Measurements from ENCODE around the gene TTLL9.

Gene TTLL9

DNA sequence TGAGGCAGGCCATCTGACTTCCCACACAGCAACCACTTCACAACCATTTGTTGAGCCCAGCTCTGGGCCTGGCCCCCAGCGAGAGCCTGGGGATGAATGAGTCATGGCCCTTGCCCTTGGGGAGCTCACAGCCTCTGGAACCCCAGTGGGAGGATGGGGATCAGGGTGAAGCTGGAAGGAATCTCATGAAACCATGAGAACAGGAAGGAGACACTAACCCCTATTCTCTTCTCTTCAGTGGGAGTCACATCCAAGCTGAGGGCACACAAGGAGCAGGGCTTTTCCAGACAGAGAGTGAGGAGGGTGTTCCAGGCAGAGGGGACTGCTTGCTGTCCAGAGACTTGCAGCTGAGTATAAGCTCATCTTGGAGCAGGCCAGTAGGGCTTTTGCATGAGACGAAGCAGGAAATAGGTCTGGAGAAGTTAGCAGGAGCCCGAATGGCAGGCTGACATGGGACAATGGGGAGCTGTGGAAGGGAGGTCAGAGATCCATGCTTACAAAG, 32.5 kb upstream of the TTLL9 start:
- DNase-seq = no peak

DNA sequence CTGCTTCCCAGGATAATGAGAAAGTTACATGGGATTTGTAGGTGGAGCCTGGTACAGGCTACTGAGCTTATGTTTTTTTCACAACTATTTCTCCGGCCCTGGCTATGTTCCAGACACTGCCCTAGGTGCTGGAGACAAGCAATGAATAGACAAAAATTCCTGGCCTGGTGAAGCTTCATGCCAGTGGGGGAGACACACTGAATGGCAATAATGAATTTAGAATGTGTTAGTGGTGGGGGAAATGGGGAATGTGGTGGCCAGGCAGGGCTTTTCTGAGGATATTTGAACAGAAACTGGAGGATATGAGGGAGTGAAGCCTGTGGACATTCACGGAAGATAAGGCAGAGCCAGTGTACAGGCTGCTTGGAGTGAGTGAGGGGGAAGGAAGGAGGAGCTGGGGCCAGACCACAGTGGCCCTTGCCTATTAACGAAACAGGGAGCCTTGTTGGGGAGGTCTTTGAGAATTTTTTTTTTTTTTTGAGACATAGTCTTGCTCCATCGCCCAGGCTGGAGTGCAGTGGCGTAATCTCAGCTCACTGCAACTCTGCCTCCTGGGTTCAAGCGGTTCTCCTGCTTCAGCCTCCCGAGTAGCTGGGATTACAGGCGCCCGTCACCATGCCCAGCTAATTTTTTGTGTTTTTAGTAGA, 31.7 kb upstream of the TTLL9 start:
- no peak for DNase-seq

DNA sequence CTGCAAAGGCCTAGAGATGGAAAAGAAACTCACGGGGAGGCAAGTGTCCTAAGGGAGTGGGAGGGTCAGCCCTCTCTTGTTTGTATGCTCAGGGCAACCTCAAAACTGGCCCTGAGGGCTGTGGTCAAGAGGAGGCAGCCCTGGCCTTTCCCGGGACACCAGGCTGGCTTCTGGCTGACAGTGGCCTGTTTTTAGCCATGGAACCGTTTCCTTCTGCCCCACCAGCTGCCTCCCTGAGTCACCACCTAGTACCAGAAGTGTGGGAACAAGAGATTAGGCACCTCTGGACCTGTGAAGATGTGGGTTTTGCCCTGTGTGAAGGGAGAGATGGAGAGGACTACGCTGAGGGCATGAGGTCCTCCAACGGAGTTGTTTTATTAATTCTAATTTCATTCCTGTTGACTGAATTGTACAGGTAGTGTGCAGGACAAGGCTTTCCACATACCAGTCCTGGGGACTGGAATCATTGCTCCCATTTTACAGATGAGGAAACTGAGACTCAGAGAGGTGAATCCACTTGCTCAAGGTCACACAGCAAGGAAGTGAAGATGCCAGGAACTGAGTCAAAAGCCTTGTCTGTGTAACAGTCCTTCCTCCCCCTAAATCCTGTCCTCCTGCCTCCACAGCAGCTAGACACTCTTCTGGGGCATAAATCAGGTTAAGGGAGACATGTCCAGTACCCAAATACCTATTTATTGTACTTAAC, 30.5 kb upstream of the TTLL9 start:
- DNase-seq = no peak

DNA sequence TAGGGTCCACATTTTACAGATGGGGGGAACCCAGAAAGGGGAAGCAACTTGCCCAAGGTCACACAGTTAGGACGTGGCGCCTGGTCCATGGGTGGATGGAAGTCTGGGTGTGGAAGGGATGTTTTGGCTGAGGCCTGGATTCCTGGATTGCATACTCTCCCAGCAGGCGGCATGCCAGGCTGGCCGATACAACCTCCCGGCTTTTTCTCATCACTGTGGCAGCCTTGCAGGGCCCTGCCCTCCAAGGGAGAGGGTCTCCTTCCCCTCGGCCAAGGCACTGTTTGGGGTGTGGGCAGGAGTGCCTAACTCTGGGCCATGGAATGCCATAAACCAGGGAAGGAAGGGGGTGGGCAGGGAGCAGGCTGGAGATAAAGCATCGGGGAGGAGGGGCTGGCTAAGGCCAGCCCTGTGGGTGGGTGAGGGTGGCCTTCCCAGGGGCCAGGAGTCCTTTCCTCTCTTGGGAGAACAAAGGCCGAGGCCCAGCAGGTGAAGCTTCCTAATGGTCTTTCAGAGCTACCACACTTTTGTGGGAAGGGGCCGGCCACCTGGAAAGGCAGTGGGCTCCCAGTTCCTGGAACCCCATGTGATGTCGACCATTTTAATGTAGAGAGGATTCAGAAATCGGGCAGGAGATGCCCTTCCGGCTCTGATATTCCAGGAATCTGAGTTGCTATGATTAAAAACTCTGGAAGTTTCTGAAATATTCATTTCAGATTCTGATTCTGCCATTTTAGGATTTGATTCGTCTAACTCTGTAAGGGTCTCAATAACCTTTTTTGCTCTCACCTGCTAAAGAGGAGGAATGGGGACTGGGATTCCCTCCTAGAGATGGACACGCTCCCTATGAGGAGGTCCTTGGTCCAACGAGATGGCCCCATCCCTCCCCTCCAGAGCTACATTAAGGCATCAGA, 29.3 kb upstream of the TTLL9 start:
- DNase-seq = no peak

DNA sequence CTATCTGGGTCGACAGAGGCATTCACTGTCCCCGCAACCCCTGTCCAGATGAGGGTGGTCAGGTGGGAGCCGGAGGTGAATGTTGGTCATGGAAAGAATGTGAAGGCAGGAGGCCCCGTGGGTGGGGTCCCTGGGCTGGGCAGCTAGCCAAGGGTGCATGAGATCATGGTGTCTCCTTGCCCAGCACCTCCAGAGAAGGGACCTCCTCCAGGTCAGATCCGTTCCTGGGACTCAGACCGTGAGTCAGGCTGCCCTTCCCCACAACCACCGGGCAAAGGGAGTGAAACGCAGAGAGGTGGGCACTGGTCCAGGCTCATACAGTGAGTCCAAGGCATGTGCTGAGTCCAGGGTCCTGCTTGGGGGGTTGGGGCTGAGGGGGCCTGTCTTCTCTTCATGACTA, 28.5 kb upstream of the TTLL9 start:
- DNase-seq = no peak

DNA sequence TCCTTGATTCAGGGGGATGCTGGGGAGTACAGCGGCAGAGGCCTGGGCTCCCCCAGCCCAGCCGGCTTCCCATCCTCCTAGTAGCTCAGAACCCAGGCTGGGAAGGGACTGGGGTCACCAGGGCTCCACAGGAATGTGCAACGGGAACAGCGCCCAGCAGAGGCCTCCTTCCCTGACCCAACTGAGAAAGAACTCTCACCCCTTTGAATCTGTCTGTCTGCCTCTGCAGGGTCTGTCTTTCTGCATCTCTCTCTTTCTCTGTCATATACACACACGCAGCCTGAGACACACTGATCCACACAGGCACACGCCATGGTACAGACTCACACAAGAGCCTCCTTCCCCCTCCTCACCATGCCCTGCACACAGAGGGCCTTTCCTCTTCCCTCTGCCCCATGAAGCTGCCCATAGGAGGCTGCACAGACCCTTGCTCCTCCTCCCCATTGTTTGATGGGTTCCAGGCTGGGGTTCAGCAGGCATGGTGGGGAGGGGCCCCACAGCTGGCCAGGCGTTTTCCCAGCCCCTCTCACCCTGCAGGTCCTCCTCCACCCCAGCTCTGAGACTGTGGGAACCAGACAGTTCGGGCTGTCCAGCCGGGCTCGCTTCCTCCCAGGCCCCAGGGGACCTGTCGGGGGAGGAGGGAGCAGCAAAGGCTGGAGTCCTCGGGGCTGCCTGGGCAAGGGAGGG, 27.8 kb upstream of the TTLL9 start:
- no peak for DNase-seq

DNA sequence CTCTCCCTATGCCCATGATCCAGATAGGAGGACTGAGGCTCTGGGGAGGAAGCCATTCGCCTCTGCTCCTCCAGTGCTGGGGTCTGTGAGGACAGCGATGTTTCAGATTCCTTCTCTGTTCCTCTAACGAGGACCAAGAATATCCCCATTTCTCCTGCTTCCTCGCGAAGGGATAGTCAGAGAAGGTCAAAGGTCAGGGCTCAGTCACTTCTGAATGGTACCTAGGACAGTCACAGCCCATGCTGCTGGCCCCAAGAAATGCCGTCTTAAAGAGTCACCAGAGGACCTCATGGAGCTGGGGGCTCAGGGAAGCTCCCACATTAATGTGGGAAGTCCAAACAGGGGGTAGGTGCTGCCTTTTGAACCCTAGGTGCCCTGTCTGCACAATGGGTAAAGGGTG, 27.1 kb upstream of the TTLL9 start:
- no peak for DNase-seq

DNA sequence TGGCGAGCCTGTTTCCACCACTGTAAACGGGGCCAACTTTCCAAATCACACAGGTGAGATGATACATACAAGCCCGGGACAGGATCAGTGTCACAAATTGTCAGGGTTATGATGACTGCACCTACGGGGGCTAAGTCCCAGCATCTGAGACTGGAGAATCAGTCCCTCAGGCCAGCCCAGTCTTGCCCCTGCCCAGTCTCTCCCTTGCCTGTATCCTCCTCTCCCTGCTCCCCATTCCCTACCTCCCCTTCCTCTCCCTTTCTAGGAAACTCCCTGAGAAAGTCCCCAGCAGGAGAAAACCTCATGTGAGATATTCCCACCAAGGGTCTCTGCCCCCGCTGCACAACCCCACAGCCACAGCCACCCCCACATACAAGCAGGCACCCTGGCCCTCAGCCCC, 26.6 kb upstream of the TTLL9 start:
- DNase-seq = no peak

DNA sequence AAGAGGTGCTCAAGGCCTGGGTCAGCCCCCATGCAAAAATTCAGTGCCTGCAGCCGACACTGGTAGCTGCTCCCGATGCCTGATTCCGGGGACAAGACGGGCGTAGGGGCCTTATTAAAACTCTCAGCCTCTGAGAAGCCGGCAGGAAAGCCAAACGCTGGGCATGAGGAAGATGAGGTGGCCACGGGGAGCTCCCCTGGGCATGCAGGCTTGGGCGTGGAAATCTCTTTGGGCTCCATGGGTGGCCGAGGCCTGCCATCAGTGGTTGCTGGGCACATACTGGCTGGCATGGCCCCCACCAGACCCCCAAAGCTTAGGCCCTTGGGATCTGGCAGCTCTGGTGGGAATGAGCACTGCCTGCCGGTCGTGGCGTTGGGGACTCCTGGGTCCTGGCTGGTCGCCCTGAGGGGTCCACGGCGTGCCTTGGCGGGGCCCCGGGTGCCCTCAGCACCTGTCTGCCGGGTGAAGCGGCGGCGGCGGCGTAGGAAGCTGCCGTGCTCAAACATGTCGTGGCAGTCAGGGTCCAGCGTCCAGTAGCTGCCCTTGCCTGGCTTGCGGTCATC, 25.6 kb upstream of the TTLL9 start:
- DNase-seq = no peak

DNA sequence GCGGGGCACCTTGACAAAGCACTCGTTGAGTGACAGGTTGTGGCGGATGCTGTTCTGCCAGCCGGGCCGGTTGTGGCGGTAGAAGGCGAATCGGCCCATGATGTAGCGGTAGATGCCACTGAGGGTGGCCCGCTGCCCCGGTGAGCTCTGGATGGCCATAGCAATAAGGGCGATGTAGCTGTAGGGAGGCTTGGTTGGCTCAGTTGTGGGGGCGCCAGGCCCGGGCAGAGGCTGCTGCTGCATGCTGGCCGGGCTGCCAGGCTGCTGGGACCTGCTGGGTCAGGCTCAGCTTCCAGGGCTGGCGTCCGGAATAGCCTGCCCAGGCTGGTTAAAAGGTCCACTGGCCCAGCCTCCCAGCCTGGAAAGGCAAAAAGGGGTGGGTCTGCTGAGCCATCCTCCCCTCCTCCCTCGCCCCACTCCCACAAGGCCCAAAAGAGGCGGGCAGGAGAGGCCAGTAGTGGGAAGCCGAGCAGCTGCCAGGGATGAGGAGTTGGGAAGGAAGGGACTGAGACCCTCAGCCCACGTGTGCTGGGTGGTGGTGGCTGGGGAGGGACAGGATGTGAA, 25.1 kb upstream of the TTLL9 start, which contains the start of gene FOXS1:
TSS of gene FOXS1 (minus strand) at position 305 of the 564 bp plus-strand sequence. CDS start at position 243, 62 bp downstream.
- DNase-seq = no peak

DNA sequence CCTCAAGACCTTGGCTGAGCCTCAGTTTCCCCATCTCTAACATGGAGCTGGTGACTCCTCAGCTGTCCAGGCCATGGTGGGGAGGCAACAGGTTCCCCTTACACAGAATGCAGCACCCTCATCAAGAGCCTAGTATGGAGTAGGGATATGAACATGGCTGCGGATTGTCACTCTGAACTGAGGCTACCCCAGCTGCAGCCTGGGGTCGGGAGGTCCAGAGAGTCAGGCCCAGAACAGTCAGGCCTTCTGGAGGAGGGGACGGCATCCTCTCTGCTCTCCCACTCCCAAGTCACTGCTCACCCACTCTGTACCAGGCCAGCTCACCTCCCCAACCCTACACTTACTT, 23.7 kb upstream of the TTLL9 start:
- no peak for DNase-seq

DNA sequence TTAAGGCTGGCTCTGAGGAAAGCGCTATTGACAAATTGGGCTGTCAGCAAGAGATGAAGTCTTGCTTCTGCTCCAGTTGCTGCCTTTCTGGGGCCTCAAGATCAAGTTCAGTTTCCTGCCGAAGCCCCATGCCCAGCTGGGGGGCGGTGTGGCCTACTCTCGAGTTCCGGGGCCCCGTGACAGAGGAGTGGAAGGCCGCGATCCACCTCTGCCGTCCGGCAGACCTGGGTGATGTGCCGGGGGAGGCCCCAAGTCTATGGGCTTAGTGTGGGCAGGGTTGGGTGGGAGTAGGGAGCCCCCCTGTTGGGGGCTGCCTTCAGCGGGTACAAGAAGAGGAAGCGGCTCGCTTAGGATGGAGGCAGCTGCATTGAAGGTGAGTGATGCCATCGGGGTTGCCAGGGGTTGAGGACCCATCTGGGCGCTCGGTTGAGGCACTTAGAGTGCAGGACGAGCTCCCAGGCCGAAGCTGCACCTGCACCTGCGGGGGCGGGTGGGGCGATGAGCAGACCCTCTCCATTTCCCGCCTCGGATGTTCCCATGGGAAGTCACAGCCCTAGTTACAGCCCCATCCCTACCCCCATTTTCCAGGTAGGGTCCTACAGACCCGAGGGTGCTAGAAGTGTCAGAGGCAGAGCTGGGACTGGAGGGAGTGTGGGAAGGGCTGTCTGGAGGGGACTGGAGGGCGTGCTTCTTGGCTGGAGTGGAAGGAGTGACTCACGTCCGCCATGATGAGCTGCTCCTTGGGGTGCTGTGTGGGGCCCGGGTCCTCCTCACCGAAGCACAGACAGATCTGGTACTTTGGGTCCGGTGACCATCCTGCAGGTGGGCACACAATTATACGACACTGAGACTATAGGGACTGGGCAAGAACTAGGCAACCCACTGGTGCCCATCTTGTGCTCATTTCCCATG, 22.1 kb upstream of the TTLL9 start:
- no peak for DNase-seq

DNA sequence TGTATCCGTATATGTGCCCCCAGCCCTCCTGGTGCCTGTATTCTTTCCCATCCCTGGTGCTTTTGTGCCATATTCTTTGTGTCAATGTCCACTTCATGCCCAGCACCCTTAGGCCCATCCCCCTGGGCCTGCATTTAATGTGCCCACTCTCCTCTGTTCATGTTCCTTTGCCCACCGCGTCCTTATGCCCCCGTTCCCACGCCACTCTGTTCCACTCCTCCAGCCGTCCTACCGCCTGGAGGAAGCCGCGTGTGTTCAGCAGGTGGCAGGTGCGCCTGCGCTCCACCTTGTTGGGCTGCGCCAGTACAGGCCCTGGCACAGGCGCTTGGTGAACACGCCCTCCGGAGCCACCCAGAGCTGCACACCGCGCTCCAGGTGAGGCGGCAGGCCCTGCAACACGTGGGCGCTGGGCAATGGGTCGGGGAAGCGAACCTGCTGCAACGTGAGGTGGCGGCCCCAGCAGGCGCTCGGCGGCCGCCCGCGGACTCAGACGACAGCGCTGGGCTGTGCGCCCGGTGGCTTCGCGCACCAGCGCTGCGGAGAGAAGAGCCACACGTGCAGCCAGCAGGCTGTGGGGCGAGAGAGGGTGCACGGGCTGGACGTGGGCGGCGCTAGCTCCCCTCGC, 21.0 kb upstream of the TTLL9 start:
- no peak for DNase-seq

DNA sequence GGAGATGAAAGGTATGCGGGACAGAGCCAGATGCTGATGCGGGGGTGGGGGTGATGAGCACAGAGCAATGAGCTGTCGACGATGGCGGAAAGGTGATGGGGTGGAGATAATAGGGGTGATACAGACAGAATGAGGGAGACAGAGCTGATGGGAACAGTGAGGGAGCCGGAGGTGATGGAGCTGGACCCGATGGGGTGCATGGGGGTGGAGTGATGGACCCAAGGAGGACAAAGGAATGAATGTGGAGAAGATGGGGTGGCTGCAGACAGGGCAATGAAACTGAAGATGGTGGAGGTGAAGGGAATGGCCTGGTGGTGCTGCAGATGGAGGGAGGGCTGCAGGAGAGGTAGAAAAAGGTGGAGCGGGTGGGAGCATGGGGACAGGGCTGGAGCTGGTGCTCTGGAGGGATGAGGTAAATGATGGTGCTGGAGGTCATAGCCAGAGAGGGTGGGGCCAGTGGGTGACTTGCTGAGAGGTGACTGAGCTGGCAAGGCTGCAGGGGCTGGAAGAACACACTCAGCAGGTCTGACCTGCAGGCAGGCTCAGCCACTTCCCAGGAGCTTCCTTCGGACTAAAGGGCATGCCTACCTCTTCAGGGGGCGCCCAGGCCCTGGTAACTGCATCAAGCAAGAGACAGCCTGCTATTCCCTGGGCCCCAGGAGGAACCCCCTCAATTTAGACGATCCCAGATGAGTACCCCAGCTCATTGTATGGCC, 19.0 kb upstream of the TTLL9 start:
- no peak for DNase-seq

DNA sequence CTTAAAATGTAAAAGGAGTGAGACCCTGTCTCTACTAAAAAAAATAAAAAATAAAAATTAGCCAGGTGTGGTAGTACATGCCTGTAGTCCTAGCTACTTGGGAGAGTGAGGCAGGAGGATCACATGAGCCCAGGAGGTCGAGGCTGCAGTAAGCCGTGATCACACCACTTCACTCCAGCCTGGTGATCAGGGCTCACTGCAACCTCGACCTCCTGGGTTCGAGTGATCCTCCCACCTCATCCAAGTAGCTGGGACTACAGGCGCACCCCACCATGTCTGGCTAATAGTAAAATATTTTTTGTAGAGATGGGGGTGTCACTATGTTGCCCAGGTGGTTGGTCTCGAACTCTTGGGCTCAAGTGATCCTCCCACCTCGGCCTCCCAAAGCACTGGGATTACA, 17.0 kb upstream of the TTLL9 start:
- DNase-seq = no peak

DNA sequence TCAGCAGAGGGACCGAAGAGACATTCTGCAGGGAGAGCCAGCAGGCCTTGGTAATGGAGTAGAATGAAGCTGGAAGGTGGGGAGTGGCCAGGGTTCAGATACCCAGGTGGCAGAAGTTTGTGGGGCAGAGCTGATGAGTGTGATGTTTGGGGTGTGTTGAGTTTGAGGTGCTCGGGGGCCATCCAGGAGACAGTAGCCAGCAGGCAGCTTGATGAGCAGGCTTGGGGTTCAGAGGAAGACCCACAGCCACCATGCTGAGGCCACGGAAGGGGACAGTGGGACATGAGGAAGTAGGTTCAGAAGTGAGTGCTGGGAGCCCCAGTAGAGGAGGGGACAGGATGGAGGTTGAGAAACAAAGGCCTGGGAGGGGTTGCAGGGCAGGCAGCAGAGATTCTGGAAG, 13.9 kb upstream of the TTLL9 start:
- DNase-seq = no peak

DNA sequence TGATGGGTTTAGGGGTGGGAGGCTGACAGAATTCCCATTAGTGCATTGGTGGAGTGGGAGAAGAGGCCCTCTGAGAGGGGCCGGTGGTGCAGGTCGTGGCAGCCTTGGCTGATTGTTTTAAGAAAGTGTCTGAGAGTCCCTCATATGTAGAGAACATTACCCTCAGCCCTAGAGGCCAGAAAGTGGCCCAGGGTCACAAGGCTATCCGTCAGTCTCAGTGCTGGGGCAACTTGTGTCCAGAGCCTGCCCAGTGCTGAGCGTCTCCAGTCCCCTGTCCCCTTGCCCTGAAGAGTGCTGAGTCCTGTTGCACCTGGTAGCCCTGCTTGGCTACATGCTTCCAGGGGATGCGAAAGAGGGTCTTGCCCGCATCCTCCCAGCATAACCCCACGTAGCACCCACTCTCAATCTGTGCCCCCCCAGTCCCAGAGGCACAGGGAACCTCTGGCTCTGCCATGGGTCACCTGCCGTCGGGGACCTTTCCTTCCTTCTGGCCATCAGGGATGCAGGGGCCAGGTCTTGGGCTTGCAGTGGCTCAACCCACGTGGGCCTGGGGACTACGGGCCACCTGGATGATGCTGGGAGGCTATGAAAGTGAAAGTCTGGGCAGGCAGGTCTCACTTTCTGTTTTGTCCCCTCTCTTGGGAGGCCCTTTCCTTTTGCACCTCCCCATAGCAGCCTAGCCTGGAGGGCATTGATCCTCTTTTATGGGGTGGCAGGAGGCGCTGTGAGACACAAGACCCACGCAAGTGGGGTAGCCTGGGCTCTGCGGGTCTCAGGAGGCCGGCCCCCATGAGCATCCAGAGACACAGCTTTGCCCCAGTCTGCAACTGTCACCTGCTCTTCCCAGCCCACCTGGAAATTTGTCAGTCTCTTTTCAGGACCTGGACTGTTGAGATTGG, 12.3 kb upstream of the TTLL9 start:
- DNase-seq = no peak

DNA sequence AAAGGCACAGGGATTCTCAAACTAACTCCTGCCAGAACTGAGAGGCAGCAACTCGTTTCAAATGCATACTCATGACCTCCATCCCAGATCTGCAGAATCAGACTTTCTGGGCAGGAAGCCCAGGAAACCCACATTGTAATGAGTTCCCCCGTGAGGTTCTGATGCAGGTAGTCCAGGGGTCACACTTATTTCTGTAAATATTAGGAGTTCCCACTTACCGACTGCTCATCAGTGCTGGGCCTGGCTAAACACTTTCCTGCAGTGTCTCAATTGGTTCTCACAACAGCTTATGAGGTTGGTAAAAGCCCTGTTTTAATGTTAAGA, 11.7 kb upstream of the TTLL9 start:
- no peak for DNase-seq

Data from amniotic stem cell (primary cell).